G401 (cell line): Measurements from ENCODE around the gene PGAP6. TPM values are rescaled to one million over a fixed set of nuclear protein-coding genes. Genes with fewer than 3 reads are reported as not detected.
A peak's percentile ranks its signal among the peaks of the same experiment; 100 is the strongest.
"Not testable (repeated sequence)": the region's sequence is repeated elsewhere in the genome, so short reads cannot be mapped to it uniquely, and the experiment has no call there.

Experiments
- DNase-seq: peaks from one replicate; pipeline ENCODE4 v3.0.0-alpha.2; 2015; ENCODE audit warnings: low spot score
- in situ Hi-C: cut with HindIII; loops from 2 replicates; pipeline ENCODE4 v1.10.0; 2016; ENCODE audit warnings: low sequenced_read_pairs, mixed read lengths
- total RNA-seq: library from RNA; depleted of rRNA; stranded (reverse); fragments of >200 nt; shearing (Covaris generic); gene quantifications from 2 replicates; pipeline ENCODE4 v1.2.3, GENCODE V29; 2014

Gene PGAP6
- total RNA-seq, 1 experiment from 2014 or later, result 60.8 TPM

- no peak for DNase-seq
- in situ Hi-C loops, result no loop called here
Observed at GRCh38 chr16:404971-405486, 23.3 kb upstream of the PGAP6 start.

GRCh38 chr16:401468-402348 lies 19.9 kb upstream of the PGAP6 start, which contains the start of gene DECR2:
DECR2 (plus strand) TSS chr16:401885; CDS start chr16:401964, 79 bp downstream.
- in situ Hi-C loops, result no loop called here
- peak; percentile 93 for DNase-seq

- DNase-seq, result no peak
Observed at GRCh38 chr16:400061-400591, 18.3 kb upstream of the PGAP6 start.

GRCh38 chr16:399340-400019 lies 17.7 kb upstream of the PGAP6 start:
- in situ Hi-C loops, result no loop called here
- DNase-seq, result no peak

More at GRCh38 chr16:400061-400591, 18.3 kb upstream of the PGAP6 start:
- in situ Hi-C loops, result no loop called here

GRCh38 chr16:398561-399339 lies 17.0 kb upstream of the PGAP6 start:
- in situ Hi-C loops, result no loop called here
- DNase-seq, result no peak

- DNase-seq, result peak; percentile 67
- in situ Hi-C loops, result no loop called here
Observed at GRCh38 chr16:397736-398332, 16.1 kb upstream of the PGAP6 start.

GRCh38 chr16:397135-397661 lies 15.4 kb upstream of the PGAP6 start, which contains the start of gene NME4:
NME4 (plus strand) TSS chr16:397199; CDS start chr16:397223, 24 bp downstream.
- DNase-seq, result no peak
- in situ Hi-C loops, result no loop called here

- peak; percentile 71 for DNase-seq
- in situ Hi-C loops, result no loop called here
Observed at GRCh38 chr16:396605-397004, 14.8 kb upstream of the PGAP6 start.

- in situ Hi-C loops, result no loop called here
- no peak for DNase-seq
Observed at GRCh38 chr16:396199-396598, 14.4 kb upstream of the PGAP6 start.

GRCh38 chr16:392450-393030 lies 10.8 kb upstream of the PGAP6 start:
- in situ Hi-C loops, result no loop called here
- DNase-seq, result no peak

GRCh38 chr16:391885-392335 lies 10.1 kb upstream of the PGAP6 start:
- DNase-seq, result peak; percentile 49
- in situ Hi-C loops, result no loop called here

GRCh38 chr16:389352-389751 lies 7.6 kb upstream of the PGAP6 start:
- peak; percentile 42 for DNase-seq
- in situ Hi-C loops, result no loop called here

- peak; percentile 70 for DNase-seq
- in situ Hi-C loops, result not testable (repeated sequence)
Observed at GRCh38 chr16:387761-388666, 6.2 kb upstream of the PGAP6 start.

GRCh38 chr16:386641-387156 lies 4.9 kb upstream of the PGAP6 start:
- in situ Hi-C loops, result no loop called here
- DNase-seq, result peak; percentile 63

- peak; percentile 52 for DNase-seq
- in situ Hi-C loops, result no loop called here
Observed at GRCh38 chr16:383326-384051, 1.7 kb upstream of the PGAP6 start.
